Measurements from ENCODE around the gene PROSER3.
A peak's percentile ranks its signal among the peaks of the same experiment; 100 is the strongest.

The PROSER3 gene

GRCh38 chr19:35757749-35758608, at the start of gene PROSER3:
Gene PROSER3, plus strand, starts transcription at chr19:35758176. Its CDS starts 40 bp downstream, at chr19:35758216.
- DNase-seq (ENCODE audit: low read depth in 2 of 2): peak; percentile 93 to 96

GRCh38 chr19:35708391-35708790, 49.6 kb upstream of the PROSER3 start:
- DNase-seq (ENCODE audit: low read depth in 2 of 2): no peak

GRCh38 chr19:35710784-35711723, 46.9 kb upstream of the PROSER3 start:
- DNase-seq (ENCODE audit: low read depth in 2 of 2): no peak

GRCh38 chr19:35712567-35713505, 45.1 kb upstream of the PROSER3 start:
- no peak for DNase-seq (ENCODE audit: low read depth in 2 of 2)

- no peak for DNase-seq (ENCODE audit: low read depth in 2 of 2)
These were observed 44.5 kb upstream of the PROSER3 start for GRCh38 chr19:35713506-35713850.

- DNase-seq (ENCODE audit: low read depth in 2 of 2): no peak
These were observed 44.0 kb upstream of the PROSER3 start for GRCh38 chr19:35713904-35714495.

- no peak for DNase-seq (ENCODE audit: low read depth in 2 of 2)
These were observed 43.2 kb upstream of the PROSER3 start for GRCh38 chr19:35714601-35715354.

GRCh38 chr19:35715355-35715809, 42.6 kb upstream of the PROSER3 start:
- no peak for DNase-seq (ENCODE audit: low read depth in 2 of 2)

GRCh38 chr19:35715981-35716800, 41.8 kb upstream of the PROSER3 start:
- DNase-seq (ENCODE audit: low read depth in 2 of 2): no peak

- peak; percentile 86 to 91 for DNase-seq (ENCODE audit: low read depth in 2 of 2)
These were observed 40.9 kb upstream of the PROSER3 start for GRCh38 chr19:35716801-35717664.

- DNase-seq (ENCODE audit: low read depth in 2 of 2): no peak
These were observed 40.2 kb upstream of the PROSER3 start, which contains the start of gene KMT2B for GRCh38 chr19:35717665-35718344. Gene KMT2B, plus strand, starts transcription at chr19:35718003. Its CDS starts 16 bp downstream, at chr19:35718019.

- no peak for DNase-seq (ENCODE audit: low read depth in 2 of 2)
These were observed 39.5 kb upstream of the PROSER3 start for GRCh38 chr19:35718345-35719041.

- DNase-seq (ENCODE audit: low read depth in 2 of 2): no peak
These were observed 38.4 kb upstream of the PROSER3 start for GRCh38 chr19:35719402-35720162.

- DNase-seq (ENCODE audit: low read depth in 2 of 2): no peak
These were observed 37.8 kb upstream of the PROSER3 start for GRCh38 chr19:35720163-35720524.

GRCh38 chr19:35720648-35721047, 37.3 kb upstream of the PROSER3 start:
- no peak for DNase-seq (ENCODE audit: low read depth in 2 of 2)

GRCh38 chr19:35721374-35721773, 36.6 kb upstream of the PROSER3 start:
- DNase-seq (ENCODE audit: low read depth in 2 of 2): no peak
